WTC11 (cell line): ENCODE data around the gene RTL1. TPM values are rescaled to one million over a fixed set of nuclear protein-coding genes. Genes with fewer than 3 reads are reported as not detected.

Experiments
- ATAC-seq: fragments of 200-7000 bp; cut with Tn5 transposase; 2 replicates; pipeline ENCODE4 v1.10.0; 2021; ENCODE audit warnings: mild to moderate bottlenecking, moderate library complexity
- CTCF ChIA-PET: fragments of 300-600 bp; sonication (Branson Sonifier 250); formaldehyde crosslinking; loops from one replicate; lab custom pipeline; 2021; ENCODE audit warnings: antibody characterized with exemption; lab: Charles Lee
- POLR2A ChIA-PET: fragments of 350-600 bp; sonication (Branson Sonifier 250); formaldehyde crosslinking; loops from one replicate; lab custom pipeline; 2021; ENCODE audit warnings: antibody characterized with exemption; lab: Charles Lee
- DNase-seq: peaks from one replicate; pipeline ENCODE4 v3.0.0; 2021; ENCODE audit warnings: low spot score
- H3K27ac Mint-ChIP-seq: 2 replicates; pipeline ENCODE4 v1.8.0; 2021; ENCODE audit warnings: mixed read lengths
- H3K27me3 Mint-ChIP-seq: 2 replicates; pipeline ENCODE4 v1.8.0; 2021; ENCODE audit warnings: low read depth, mild to moderate bottlenecking, moderate library complexity, mixed read lengths
- H3K36me3 Mint-ChIP-seq: 2 replicates; pipeline ENCODE4 v1.8.0; 2021; ENCODE audit warnings: mixed read lengths
- H3K4me1 Mint-ChIP-seq: 2 replicates; pipeline ENCODE4 v1.8.0; 2022; ENCODE audit warnings: mixed read lengths
- H3K4me3 Mint-ChIP-seq: 2 replicates; pipeline ENCODE4 v1.8.0; 2021; ENCODE audit warnings: mild to moderate bottlenecking, moderate library complexity, mixed read lengths
- H3K9me3 Mint-ChIP-seq: 2 replicates; pipeline ENCODE4 v1.8.0; 2021; ENCODE audit warnings: mixed read lengths
- CREB1 ChIP-seq: sonication (generic); formaldehyde crosslinking; IDR thresholded peaks from 2 replicates; pipeline ENCODE4 v1.8.0; 2023; ENCODE audit warnings: mild to moderate bottlenecking, missing genetic modification reagents
- GRHL2 ChIP-seq: fragments of 250-450 bp; sonication (Bioruptor Pico); IDR thresholded peaks from 2 replicates; pipeline ENCODE4 v1.8.0; 2022; ENCODE audit warnings: mild to moderate bottlenecking, moderate library complexity; ENCODE audit not compliant: insufficient replicate concordance, severe bottlenecking
- GTF2I ChIP-seq: fragments of 250-450 bp; sonication (Bioruptor Pico); conservative IDR thresholded peaks from 2 replicates; pipeline ENCODE4 v1.4.0; 2021; ENCODE audit warnings: mild to moderate bottlenecking
- HMGA2 ChIP-seq: fragments of 250-450 bp; sonication (Bioruptor Pico); IDR thresholded peaks from 2 replicates; pipeline ENCODE4 v1.4.0; 2021; ENCODE audit warnings: mild to moderate bottlenecking, moderate library complexity
- MXD4 ChIP-seq: fragments of 250-450 bp; sonication (Bioruptor Pico); IDR thresholded peaks from 2 replicates; pipeline ENCODE4 v1.8.0; 2021; ENCODE audit warnings: mild to moderate bottlenecking, moderate library complexity, borderline replicate concordance
- NFE2L1 ChIP-seq: sonication (generic); formaldehyde crosslinking; IDR thresholded peaks from 2 replicates; pipeline ENCODE4 v1.8.1; 2023; ENCODE audit warnings: missing genetic modification reagents
- ZNF219 ChIP-seq: sonication (generic); formaldehyde crosslinking; IDR thresholded peaks from 2 replicates; pipeline ENCODE4 v1.8.0; 2023; ENCODE audit warnings: missing genetic modification reagents, mild to moderate bottlenecking, borderline replicate concordance
- ZNF263 ChIP-seq: sonication (generic); formaldehyde crosslinking; IDR thresholded peaks from 2 replicates; pipeline ENCODE4 v1.8.1; 2022; ENCODE audit warnings: low read depth, mild to moderate bottlenecking, moderate library complexity, missing genetic modification reagents
- total RNA-seq: library from RNA; stranded (reverse); gene quantifications from 3 replicates; pipeline ENCODE4 v1.2.3, GENCODE V29; 2021
- TF ChIP-seq, protein P1 (sequence below): sonication (generic); formaldehyde crosslinking; IDR thresholded peaks from 2 replicates; pipeline ENCODE4 v1.8.1; 2022; ENCODE audit warnings: mild to moderate bottlenecking, moderate library complexity, missing genetic modification reagents
- TF ChIP-seq, protein P2 (sequence below): sonication (generic); formaldehyde crosslinking; IDR thresholded peaks from 2 replicates; pipeline ENCODE4 v1.8.1; 2023; ENCODE audit warnings: mild to moderate bottlenecking, missing genetic modification reagents
- TF ChIP-seq, protein P3 (sequence below): fragments of 250-450 bp; sonication (Bioruptor Pico); IDR thresholded peaks from 2 replicates; pipeline ENCODE4 v1.9.0; 2021; ENCODE audit warnings: mild to moderate bottlenecking, borderline replicate concordance

Gene RTL1
- total RNA-seq, 1 experiment from 2014 or later = 0.07 TPM

DNA sequence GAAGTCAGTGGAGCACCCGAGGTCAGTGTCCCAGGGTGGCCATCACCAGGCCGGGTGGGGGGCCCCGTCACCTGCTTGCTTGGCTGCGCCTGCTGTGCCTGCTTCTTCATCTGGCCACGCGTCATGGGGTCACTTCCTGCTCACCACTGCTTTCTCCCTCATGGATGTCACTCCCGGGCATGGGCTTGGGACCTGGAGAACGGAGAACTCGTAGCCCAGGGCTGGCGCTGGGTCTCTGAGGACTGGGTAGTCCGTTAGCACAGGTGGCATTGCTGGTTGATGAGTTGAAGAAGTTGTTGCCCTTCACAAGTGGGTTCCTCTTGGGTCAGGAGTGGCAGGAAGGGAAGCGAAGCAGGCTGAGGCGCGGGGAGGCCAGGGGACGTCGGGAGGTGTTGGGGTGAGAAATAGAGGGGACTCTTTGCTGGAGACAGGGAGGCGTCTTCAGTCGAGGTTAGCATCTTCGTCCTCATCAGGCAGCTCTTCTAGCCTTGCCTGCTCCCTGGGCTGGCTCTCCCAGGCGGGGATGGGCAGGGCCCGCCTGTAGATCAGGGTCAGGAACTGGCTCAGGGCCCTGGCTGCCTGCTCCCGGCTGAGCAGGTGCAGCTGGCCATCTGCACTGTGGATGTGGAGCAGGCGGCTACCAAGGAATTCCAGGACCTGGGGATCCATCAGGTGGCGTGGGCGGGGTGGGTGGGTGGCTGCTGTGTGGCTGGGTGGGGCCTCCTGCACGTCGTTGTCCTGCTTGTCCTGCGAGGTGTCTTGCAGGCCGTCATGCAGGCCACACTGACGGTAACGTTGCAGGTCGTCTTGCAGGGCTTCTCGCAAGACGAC lies 23.0 kb downstream of the RTL1 start (continued):
- TF ChIP-seq, protein P1, sequence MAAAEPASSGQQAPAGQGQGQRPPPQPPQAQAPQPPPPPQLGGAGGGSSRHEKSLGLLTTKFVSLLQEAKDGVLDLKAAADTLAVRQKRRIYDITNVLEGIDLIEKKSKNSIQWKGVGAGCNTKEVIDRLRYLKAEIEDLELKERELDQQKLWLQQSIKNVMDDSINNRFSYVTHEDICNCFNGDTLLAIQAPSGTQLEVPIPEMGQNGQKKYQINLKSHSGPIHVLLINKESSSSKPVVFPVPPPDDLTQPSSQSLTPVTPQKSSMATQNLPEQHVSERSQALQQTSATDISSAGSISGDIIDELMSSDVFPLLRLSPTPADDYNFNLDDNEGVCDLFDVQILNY = no peak
- TF ChIP-seq NFE2L1 (CRISPR knock-in tag) = no peak
- TF ChIP-seq, protein P2, sequence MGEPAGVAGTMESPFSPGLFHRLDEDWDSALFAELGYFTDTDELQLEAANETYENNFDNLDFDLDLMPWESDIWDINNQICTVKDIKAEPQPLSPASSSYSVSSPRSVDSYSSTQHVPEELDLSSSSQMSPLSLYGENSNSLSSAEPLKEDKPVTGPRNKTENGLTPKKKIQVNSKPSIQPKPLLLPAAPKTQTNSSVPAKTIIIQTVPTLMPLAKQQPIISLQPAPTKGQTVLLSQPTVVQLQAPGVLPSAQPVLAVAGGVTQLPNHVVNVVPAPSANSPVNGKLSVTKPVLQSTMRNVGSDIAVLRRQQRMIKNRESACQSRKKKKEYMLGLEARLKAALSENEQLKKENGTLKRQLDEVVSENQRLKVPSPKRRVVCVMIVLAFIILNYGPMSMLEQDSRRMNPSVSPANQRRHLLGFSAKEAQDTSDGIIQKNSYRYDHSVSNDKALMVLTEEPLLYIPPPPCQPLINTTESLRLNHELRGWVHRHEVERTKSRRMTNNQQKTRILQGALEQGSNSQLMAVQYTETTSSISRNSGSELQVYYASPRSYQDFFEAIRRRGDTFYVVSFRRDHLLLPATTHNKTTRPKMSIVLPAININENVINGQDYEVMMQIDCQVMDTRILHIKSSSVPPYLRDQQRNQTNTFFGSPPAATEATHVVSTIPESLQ (CRISPR knock-in tag) = no peak

DNA sequence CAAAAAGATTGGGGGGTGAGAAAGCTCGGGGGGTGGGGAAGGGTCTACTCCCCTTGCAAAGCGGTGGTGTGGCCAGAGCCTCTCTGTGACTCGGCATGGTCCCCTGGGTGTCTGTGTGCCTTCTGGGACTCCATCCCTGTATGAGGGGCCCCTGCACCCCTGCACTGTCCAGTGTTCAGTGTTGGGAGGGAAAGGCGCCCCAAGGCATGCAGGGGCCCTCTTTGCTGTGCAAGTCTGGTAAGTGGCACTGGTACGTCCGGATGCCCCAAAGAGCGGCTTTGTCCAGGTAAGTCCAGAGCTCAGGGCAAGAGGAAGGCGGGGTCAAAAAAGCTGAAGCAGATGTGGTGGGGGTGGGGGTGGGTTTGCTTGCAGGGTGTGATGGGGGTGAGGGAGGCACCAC lies 23.7 kb downstream of the RTL1 start:
- ATAC-seq (no peak), DNase-seq (no peak)
- Mint-ChIP-seq H3K4me3 (no peak overlapping the region), H3K36me3 (peaks cover 40% of the 10 kb centered on the region), H3K27ac (no peak overlapping the region), H3K27me3 (no peaks in the 10 kb centered on the region), H3K9me3 (peaks cover 23% of the 10 kb centered on the region), H3K4me1 (no peaks in the 10 kb centered on the region)
- TF ChIP-seq, protein P3, sequence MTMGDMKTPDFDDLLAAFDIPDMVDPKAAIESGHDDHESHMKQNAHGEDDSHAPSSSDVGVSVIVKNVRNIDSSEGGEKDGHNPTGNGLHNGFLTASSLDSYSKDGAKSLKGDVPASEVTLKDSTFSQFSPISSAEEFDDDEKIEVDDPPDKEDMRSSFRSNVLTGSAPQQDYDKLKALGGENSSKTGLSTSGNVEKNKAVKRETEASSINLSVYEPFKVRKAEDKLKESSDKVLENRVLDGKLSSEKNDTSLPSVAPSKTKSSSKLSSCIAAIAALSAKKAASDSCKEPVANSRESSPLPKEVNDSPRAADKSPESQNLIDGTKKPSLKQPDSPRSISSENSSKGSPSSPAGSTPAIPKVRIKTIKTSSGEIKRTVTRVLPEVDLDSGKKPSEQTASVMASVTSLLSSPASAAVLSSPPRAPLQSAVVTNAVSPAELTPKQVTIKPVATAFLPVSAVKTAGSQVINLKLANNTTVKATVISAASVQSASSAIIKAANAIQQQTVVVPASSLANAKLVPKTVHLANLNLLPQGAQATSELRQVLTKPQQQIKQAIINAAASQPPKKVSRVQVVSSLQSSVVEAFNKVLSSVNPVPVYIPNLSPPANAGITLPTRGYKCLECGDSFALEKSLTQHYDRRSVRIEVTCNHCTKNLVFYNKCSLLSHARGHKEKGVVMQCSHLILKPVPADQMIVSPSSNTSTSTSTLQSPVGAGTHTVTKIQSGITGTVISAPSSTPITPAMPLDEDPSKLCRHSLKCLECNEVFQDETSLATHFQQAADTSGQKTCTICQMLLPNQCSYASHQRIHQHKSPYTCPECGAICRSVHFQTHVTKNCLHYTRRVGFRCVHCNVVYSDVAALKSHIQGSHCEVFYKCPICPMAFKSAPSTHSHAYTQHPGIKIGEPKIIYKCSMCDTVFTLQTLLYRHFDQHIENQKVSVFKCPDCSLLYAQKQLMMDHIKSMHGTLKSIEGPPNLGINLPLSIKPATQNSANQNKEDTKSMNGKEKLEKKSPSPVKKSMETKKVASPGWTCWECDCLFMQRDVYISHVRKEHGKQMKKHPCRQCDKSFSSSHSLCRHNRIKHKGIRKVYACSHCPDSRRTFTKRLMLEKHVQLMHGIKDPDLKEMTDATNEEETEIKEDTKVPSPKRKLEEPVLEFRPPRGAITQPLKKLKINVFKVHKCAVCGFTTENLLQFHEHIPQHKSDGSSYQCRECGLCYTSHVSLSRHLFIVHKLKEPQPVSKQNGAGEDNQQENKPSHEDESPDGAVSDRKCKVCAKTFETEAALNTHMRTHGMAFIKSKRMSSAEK = no peak
- CTCF ChIA-PET = no interaction called here
- POLR2A ChIA-PET = interaction anchor here (0.6 kb wide), 1 partner anchor 16 kb away, joined by 4 read pairs; no protein-coding TSS in a partner anchor

DNA sequence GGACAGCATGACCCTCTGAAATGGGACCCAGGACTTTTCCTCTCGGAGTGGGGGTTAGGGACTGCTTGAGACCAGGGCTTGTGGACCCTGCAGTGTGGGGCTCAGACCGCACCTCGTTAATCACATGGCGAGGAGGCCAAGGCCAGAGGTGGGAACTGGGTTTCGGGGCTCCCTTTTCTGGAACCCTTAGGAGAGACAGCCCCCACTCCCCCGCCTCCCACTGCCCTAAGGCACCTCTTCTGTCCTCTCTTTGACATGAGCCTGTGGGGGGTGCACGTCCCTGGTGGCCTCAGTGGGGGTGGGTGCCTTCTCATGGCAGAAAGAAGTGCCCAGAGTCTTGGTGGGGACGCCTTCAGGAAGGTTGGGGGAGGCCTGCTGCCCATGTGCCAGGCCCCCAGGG lies 24.3 kb downstream of the RTL1 start:
- H3K27ac Mint-ChIP-seq = no peak overlapping the region
- no peaks in the 10 kb centered on the region for H3K4me1 Mint-ChIP-seq
- no peak overlapping the region for H3K4me3 Mint-ChIP-seq
- CTCF ChIA-PET = no interaction called here
- peaks cover 19% of the 10 kb centered on the region for H3K9me3 Mint-ChIP-seq
- POLR2A ChIA-PET = interaction anchor here (0.6 kb wide), 1 partner anchor 15 kb away, joined by 4 read pairs; no protein-coding TSS in a partner anchor
- ATAC-seq (no peak), DNase-seq (no peak)
- peaks cover 34% of the 10 kb centered on the region for H3K36me3 Mint-ChIP-seq
- H3K27me3 Mint-ChIP-seq = no peaks in the 10 kb centered on the region
- TF ChIP-seq, protein P1 = no peak
- TF ChIP-seq ZNF219 (no peak), ZNF263 (CRISPR knock-in tag) (no peak), HMGA2 (CRISPR knock-in tag) (no peak), GRHL2 (no peak), GTF2I (no peak), CREB1 (CRISPR knock-in tag) (no peak), MXD4 (no peak)
- TF ChIP-seq, protein P2 (CRISPR knock-in tag) = no peak
- TF ChIP-seq, all 79 proteins: peak for 0
